G401.6 (cell line): Measurements from ENCODE around the gene TEX2.

Experiments used
- FAIRE-seq: peaks from 2 replicates; lab custom pipeline; 2012; peaks lifted over from hg19 to GRCh38; lab: Jason Lieb, UNC

TEX2 gene

DNA sequence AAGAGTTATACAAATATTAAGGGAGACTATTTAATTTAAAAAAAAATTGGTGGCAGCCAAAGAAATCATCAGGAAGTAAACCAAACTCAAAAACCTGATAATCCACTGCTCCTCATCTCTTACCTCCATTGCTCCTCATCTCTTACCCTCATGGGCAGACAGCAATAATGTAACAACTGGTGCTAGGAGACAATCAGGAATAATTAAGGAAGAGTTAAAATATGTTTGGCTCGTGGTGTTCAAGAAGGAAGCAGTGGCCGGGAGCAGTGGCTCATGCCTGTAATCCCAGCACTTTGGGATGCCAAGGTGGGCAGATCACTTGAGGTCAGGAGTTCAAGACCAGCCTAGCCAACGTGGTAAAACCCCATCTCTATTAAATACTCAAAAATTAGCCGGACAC is 151.2 kb downstream of the TEX2 start:
- FAIRE-seq: no peak

DNA sequence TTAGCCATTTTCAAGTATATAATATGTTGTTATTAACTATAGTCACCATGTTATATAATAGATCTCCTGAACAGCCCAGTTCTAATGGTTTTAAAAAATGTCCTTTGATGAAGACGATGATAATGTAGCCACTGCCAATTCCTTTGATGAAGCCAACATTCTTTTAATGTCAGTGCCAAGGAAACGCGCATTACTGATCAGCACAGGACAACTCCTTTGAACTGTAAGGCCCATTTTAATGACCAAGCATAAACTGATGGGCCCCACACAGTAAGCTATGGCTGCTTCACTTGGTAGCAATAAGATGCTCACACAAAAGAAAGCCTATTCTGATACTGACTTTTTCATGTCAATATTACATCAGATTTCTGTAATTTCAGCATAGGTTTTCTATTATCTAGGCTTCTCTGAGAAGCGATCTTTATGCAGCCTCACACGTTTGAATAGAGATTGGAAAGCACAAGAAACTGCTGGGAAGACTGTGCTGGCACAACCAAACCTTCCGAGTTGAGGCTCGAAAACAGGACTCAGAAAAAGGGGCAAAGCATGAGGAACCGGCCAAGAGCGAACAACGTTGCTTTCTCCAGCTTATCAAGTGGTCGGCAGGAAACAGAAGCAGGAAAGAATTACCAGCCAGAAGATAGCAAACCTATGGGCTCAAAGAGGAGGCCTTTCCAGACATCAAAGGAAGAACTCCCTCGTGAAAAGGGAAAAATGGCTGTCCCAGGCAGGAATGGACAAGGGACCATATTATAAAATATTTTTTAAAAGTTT is 152.5 kb downstream of the TEX2 start:
- FAIRE-seq: no peak

DNA sequence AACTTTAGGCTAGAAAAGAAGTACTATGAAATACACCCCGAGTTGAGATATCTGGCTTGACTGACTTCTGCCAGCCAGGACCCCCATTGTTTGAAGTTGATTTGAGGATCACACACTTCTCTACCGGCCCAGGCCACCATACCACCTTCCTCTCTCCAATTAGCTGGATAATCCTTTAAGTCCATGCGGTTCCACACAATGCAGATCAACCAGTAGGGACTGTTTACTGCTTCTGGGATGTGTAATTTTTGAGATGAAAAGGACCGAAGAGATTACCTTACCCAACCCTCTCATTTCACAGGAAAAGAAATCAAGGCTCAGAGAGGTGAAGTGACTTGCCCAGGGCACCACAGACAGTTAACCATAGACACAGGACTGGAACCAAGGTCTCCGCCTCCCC is 153.7 kb downstream of the TEX2 start:
- no peak for FAIRE-seq

DNA sequence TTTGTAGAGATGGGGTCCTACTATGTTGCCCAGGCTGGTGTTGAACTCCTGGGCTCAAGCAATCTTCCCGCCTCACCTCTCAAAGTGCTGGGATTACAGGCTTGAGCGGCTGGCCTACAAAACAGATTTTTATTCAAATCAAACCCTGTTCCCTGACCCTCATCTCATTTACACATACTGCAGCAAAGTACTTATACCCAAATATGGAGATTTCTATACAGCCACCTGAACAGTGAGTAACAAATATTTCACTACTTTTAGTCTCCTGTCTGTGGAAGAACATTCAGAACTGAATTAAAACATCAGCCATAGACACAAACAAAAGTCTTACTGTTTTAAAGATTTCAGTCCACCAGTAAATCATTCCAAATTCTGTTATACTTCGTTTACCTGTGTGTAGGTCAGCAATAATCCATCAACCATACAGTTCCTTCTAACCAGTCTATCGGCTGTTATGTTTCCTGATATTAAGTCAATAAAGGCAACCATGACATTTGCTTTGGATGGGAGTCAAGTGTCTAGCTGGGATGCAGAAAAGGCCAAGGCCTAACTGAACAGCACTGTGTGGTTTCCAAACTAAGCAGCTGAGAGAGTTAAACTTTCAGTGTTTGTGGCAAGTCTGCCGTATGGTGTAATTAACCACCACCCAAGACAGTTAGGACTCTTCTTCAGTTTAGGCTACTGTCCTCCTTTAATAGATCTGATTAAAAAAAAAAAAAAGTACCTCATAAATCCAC is 155.4 kb downstream of the TEX2 start:
- no peak for FAIRE-seq

DNA sequence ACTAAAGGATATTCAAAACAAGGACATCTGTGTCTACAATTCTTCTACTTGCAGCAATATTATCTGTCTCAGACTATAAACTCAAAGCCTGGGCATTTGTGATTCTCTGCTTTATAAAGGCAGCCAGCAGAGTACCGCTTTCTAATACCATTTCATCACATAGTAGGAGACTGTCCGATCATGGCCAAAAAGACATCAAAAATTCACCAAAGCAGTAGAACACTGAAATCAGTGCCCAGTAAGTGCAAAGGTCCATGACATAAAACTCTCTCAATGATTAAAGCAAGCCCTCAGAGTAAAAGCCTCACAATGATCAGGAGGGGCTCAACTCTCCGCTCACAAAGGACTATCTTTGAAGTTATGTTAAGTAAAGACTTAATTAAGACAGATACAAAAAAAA is 156.1 kb downstream of the TEX2 start:
- FAIRE-seq: no peak

DNA sequence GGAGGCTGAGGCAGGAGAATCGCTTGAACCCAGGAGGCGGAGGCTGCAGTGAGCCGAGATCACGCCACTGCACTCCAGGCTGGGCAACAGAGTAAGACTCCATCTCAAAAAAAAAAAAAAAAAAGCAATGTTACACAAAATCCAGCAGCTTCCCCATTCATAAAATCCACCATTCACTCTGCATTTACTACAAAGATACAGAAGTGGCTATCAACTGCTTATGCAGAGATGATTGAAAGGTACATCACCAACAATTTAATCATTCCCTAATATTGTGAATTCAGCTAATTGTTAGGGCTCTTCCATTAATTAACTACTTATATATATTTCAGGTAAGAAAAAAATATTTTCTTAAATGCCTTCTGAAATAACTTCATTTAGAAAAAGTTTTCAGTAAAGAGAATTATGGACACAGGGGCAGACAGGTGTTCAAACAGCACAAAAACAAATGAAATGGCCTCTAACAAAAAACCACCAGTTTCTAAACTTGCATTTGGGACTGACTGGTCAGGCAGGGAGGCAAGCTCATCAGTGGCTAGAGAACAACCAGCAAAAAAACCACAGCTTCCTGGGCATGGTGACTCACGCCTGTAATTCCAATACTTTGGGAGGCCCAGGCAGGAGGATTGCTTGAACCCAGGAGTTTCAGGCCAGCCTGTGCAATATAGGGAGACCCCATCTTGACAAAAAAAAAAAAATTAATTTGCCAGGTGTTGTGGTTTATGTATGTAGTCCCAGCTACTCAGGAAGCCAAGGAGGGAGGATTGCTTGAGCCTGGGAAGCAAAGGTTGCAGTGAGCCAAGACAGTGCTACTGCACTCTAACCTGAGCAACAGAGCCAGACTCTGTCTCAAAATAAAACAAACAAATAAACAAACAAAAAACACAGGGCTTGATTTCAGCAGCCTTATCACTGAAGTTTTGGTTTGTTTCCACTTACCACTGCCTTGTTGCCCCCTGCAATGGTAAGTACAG is 159.4 kb downstream of the TEX2 start:
- FAIRE-seq: no peak

DNA sequence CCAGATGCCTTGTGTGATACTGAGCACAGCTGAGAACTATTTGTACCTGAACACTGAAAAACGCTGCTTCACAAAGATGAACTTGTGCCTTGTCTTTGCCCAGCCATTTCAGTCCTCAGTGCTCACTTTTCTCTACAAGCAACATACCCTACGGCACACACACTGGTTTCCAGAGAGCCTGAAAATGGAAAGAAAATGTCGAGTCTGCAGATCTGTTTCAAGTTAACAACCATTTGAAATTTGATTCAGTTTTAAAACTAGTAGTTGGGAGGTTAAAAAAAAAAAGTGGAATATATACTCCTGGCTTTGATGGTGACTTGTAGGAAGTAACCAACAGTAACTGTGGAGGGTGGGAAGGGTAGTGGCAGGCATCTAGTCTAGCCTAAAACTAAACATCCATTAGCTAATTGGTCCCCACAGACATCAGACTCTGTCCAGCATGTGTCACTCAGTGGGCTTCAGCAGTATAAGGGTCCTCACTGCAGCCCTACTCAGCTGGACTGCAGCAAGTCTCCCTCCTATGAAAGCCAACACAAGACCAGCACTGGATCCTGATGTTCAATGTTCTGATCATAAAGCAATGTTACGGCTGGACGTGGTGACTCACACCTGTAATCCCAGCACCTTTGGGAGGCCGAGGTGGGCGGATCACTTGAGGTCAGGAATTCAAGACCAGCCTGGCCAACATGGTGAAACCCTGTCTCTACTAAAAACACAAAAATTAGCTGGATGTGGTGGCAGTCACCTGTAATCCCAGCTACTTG is 160.3 kb downstream of the TEX2 start:
- no peak for FAIRE-seq

DNA sequence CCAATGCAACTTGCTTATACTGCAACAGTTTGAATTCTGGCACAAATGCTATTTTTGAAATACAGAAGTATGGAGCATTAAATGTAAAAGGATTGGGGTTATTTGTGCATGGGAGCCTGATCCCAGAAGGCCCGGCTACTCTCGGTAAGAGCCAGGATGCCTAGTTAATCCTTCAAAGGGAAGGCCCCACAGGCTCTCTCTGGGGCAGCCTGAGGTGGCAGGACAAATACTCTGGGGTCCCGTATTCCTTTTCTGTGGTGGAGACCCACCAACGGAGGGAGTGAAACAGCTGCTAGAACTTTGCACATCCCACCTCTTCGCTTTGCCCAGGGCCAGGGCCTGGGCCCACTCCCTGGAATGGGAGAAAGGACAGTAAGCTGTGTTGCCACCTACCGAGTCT is 163.5 kb downstream of the TEX2 start:
- no peak for FAIRE-seq
